ENCODE results near the gene ARHGAP9.
A peak's percentile ranks its signal among the peaks of the same experiment; 100 is the strongest.
"Not testable (repeated sequence)": the region's sequence is repeated elsewhere in the genome, so short reads cannot be mapped to it uniquely, and the experiment has no call there.

Gene ARHGAP9

DNA sequence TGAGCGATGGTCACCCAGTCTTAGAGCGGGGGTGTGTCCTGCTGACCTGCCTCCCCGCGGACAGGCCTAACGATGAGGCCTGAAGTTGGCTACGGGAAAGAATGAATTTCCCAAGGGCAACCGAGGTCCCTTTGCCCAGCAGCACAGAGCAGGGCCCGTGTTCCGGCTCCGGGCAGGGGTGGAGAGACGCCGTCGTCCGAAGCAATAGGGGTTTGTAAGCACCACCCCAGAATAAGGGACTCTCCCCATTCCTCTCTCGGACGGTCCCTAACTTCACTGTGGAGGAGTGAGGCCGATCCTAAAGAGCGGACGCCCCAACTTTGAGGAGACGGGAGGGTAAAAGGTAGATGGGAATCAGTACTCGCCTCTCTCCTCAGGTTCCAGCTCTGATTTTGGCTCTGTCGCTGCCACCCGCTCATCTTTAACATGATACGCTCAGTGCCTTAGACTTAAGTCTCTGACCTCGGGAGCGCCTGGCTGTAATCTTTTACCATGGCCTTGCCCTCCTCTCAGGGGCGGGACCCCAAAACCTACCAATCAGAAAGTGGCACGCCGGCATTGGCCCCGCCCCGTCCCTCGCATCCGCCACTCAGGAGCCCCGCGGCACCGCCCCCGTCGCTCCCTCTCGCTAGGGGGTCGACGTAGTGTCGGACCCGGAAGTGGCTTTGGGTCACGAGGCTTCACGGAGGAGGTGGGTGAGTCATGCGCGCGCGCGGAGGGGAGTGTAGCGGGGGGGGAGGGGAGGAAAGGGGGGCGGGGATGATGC lies 40.6 kb upstream of the ARHGAP9 start, which contains the start of gene DDIT3:
DDIT3 (minus strand) TSS at position 462 of the 766 bp plus-strand sequence. CDS start 3,108 bp downstream, outside the sequence.
- TF ChIP-seq, protein P1, sequence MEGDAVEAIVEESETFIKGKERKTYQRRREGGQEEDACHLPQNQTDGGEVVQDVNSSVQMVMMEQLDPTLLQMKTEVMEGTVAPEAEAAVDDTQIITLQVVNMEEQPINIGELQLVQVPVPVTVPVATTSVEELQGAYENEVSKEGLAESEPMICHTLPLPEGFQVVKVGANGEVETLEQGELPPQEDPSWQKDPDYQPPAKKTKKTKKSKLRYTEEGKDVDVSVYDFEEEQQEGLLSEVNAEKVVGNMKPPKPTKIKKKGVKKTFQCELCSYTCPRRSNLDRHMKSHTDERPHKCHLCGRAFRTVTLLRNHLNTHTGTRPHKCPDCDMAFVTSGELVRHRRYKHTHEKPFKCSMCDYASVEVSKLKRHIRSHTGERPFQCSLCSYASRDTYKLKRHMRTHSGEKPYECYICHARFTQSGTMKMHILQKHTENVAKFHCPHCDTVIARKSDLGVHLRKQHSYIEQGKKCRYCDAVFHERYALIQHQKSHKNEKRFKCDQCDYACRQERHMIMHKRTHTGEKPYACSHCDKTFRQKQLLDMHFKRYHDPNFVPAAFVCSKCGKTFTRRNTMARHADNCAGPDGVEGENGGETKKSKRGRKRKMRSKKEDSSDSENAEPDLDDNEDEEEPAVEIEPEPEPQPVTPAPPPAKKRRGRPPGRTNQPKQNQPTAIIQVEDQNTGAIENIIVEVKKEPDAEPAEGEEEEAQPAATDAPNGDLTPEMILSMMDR (conservative IDR thresholded peaks at IDR 0.05; ENCODE audit: control insufficient read depth, insufficient read depth, low read depth, low read length), result no peak
- peak within 1 kb of the TSS; percentile 99 for H3K4me3 ChIP-seq (ENCODE audit: control insufficient read depth, low read depth, low read length)
- DNase-seq (ENCODE audit: low read depth), result peak; percentile 97

DNA sequence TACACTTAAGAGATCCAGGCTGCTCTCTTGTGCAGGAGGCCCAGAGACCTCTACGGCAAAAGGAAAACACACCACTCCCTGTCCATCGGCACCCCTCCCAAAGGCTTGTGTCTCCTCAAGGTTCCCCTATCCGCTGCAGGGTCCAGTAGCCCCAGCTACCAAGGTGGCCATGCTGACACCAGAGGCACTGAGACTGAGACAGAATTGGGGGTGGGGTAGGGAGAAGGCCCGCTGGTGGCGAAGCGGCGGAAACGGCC lies 40.1 kb upstream of the ARHGAP9 start:
- no peak for DNase-seq (ENCODE audit: low read depth)
- TF ChIP-seq, protein P1 (conservative IDR thresholded peaks at IDR 0.05; ENCODE audit: control insufficient read depth, insufficient read depth, low read depth, low read length), result no peak

DNA sequence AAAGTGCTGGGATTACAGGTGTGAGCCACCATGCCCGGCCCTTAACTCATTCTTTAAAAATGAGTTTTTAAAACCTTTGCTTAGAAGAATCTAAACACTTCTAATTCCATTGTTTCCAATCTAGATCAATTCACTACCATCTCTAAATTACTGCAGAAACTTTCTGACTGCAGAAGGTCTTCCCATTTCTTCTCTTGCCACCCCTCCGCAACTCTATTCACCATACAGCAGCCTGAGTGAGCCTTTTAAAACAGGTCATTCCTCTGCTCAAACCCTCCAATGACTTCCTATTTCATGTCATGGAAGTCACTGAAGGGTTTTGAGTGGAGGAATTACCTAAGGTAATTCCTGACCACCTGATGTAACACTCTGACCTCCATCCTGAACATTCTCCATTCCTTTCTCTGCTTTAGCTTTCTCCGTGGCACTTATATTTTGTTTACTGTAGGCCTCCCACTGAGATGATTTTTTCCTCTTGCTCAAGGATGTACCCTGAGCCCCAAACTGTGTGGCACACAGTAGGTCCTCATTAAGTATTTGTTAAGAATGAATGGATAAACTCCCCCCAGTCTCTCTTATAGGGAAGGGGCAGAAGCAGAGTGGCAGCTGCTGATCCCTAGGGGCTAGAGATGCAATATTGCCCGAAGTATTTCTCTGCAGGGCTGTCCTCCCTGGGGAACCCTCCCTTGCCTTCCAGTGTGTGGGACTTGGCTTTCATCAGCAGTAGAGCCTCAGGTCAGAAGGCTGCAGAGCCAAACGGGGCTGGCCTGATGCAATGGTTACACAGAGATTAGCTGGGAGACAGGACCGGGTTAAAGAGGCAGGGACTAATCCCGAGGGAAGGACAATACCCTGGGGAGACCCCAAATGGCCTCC lies 39.5 kb upstream of the ARHGAP9 start:
- TF ChIP-seq, protein P1 (conservative IDR thresholded peaks at IDR 0.05; ENCODE audit: control insufficient read depth, insufficient read depth, low read depth, low read length), result no peak
- peak; percentile 62 for DNase-seq (ENCODE audit: low read depth)
- H3K4me3 ChIP-seq (ENCODE audit: control insufficient read depth, low read depth, low read length), result peak overlapping the region; percentile 99

More for the DNA sequence above, 40.1 kb upstream of the ARHGAP9 start:
- peak overlapping the region; percentile 99 for H3K4me3 ChIP-seq (ENCODE audit: control insufficient read depth, low read depth, low read length)

DNA sequence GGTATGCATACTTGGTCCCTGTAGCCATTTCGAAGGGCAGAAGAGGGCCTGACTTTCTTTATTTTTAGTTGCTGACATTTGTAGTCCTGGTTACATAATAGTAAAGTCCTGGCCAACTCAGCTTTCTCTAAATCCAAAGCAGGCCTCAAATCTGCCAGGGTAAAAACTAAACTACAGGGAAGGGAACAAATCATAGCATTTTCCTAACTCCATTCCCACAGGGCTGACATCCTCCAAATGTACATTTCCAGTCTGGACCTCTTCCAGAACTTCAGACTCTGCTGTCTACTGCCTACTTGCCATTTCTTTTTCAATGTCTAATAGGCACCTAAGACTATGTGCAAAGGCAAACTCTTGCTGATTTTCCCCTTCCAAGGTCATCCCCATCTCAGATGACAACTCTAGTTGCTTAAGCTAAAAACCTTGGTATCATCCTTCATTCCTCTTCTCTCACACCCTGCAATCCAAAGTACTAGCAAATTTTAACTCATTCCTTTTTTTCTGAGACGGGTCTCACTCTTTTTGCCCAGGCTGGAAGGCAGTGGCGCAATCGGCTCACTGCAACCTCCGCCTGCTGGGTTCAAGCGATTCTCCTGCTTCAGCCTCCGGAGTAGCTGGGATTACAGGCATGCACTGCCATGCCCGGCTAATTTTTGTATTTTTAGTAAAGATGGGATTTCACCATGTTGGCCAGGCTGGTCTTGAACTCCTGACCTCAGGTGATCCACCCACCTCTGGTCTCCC lies 38.7 kb upstream of the ARHGAP9 start:
- peak; percentile 43 for DNase-seq (ENCODE audit: low read depth)
- H3K4me3 ChIP-seq (ENCODE audit: control insufficient read depth, low read depth, low read length), result peak overlapping the region; percentile 99
- TF ChIP-seq, protein P1 (conservative IDR thresholded peaks at IDR 0.05; ENCODE audit: control insufficient read depth, insufficient read depth, low read depth, low read length), result no peak

DNA sequence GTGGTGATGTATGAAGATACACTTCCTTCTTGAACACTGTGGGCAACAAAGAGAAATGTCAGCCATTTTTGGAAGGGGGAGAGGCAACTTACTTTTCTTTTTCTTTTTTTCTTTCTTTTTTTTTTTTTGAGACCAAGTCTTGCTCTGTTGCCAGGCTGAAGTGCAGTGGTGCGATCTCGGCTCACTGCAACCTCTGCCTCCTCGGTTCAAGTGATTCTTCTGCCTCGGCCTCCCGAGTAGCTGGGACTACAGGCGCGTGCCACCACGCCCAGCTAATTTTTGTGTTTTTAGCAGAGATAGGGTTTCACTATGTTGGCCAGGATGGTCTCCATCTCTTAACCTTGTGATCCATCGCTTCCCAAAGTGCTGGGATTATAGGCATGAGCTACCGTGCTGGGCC lies 38.1 kb upstream of the ARHGAP9 start:
- H3K4me3 ChIP-seq (ENCODE audit: control insufficient read depth, low read depth, low read length), result peak overlapping the region; percentile 99
- not testable (repeated sequence) for DNase-seq (ENCODE audit: low read depth)

DNA sequence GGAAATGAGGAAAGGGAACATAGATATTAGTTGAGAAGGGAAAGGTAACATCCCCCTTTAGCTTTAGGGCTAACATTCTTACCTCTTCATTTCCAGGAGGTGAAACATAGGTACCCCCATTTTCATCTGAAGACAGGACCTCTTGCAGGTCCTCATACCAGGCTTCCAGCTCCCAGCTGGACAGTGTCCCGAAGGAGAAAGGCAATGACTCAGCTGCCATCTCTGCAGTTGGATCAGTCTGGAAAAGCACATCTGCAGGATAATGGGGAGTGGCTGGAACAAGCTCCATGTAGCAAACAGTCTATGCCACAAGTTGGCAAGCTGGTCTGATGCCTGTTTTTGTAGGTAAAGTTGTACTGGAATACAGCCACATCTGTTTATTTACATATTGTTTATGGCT lies 37.5 kb upstream of the ARHGAP9 start:
- TF ChIP-seq, protein P1 (conservative IDR thresholded peaks at IDR 0.05; ENCODE audit: control insufficient read depth, insufficient read depth, low read depth, low read length), result no peak
- H3K4me3 ChIP-seq (ENCODE audit: control insufficient read depth, low read depth, low read length), result no peak overlapping the region
- peak; percentile 82 for DNase-seq (ENCODE audit: low read depth)
